HepG2 (cell line): ENCODE results near the gene ANO9.

Experiments
- POLR2A ChIP-seq, 2 experiments: IDR thresholded peaks; 2 replicates each; pipeline ENCODE4 v1.6.1; 2011; ENCODE audit warnings: low read depth in 2 of 2, low read length in 2 of 2, mild to moderate bottlenecking in 1 of 2, moderate library complexity in 1 of 2; ENCODE audit not compliant: insufficient read depth in 1 of 2
- ZNF207 ChIP-seq: fragments of 450-650 bp; IDR thresholded peaks from 2 replicates; pipeline ENCODE4 v1.6.1; 2016; ENCODE audit warnings: antibody characterized with exemption, borderline replicate concordance
- ZNF816 ChIP-seq: sonication (generic); formaldehyde crosslinking; IDR thresholded peaks from 2 replicates; pipeline ENCODE4 v1.8.0; 2022; ENCODE audit warnings: missing genetic modification reagents, mild to moderate bottlenecking, borderline replicate concordance

DNA sequence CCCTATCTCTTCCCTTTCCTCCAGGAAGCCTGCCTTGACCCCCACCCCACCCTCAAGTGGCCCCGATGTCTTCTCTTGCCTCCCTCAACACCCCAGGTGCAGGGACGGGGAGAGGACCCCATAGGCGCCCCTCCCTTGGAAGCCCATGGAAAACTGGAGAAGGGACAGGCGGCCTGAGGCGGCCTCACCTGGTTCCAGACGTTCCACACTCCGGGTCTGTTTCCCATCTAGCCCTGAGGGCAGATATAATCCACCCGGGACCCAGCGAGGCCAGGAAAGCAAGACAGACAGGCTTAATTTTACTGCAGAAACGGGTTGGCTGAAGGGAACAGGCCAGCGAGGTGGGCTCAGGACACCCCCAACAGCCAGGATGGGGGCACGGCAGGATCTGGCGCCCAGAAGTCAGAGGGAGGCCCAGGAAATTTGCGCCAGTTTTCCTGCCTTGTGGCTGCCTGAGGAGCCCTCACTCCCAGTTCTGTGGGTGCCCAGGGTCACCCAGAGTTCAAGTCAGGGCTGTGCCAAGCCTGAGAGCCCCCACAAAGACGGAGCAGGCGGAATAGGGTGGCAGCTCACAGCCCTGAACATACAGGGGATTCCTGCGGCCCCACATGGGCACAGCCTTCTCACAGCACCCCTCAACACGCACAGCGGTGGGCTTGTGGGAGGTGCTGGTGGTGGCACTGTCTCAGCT is 24.0 kb downstream of the ANO9 start:
- TF ChIP-seq ZNF816 (CRISPR knock-in tag) (no peak), POLR2A (IDR thresholded peaks at IDR 0.05; ENCODE audit: insufficient read depth in 1 of 2, low read depth in 2 of 2, low read length in 2 of 2) (no peak), ZNF207 (no peak)
